CD14-positive monocyte (primary cell): ENCODE data around the gene C19orf67. TPM values are rescaled to one million over a fixed set of nuclear protein-coding genes. Genes with fewer than 3 reads are reported as not detected.

Source experiments
- DNase-seq, 3 donors: peaks; one replicate each; pipeline ENCODE4 v3.0.0-alpha.2; 2011 to 2022
- H2AFZ ChIP-seq: 2 replicates; pipeline ENCODE4 v1.6.0; 2012; ENCODE audit warnings: mild to moderate bottlenecking, low read depth, low read length, inconsistent platforms; ENCODE audit not compliant: insufficient read depth, poor library complexity, severe bottlenecking
- H3K27ac ChIP-seq, 2 donors: 1 replicate in 1 of 2; 2 replicates in 1 of 2; pipeline ENCODE4 v1.5.1; 2012 to 2013; ENCODE audit warnings: low read length in 2 of 2, control low read depth in 1 of 2, inconsistent platforms in 1 of 2, low read depth in 1 of 2, mild to moderate bottlenecking in 1 of 2
- H3K27me3 ChIP-seq, 2 donors: one replicate each; pipeline versions ENCODE4 v1.6.0 to v1.6.1; 2011 to 2013; ENCODE audit warnings: low read length in 2 of 2; ENCODE audit not compliant: control insufficient read depth in 2 of 2, insufficient read depth in 2 of 2
- H3K36me3 ChIP-seq, 2 donors: replicated peaks in 1 of 2; 1 replicate in 1 of 2; 2 replicates in 1 of 2; pipeline versions ENCODE4 v1.5.1 to v1.6.1; 2012 to 2013; ENCODE audit warnings: low read length in 2 of 2, control low read depth in 1 of 2, inconsistent platforms in 1 of 2, mild to moderate bottlenecking in 1 of 2; ENCODE audit not compliant: insufficient read depth in 2 of 2, control insufficient read depth in 1 of 2
- H3K4me1 ChIP-seq, 2 donors: 1 replicate in 1 of 2; 2 replicates in 1 of 2; pipeline versions ENCODE4 v1.5.1 to v1.6.1; 2012 to 2013; ENCODE audit warnings: low read length in 2 of 2, control low read depth in 1 of 2, inconsistent platforms in 1 of 2, mild to moderate bottlenecking in 1 of 2, moderate library complexity in 1 of 2; ENCODE audit not compliant: insufficient read depth in 2 of 2, control insufficient read depth in 1 of 2
- H3K4me2 ChIP-seq: replicated peaks from 2 replicates; pipeline ENCODE3; 2012; ENCODE audit warnings: low read length, moderate library complexity, mild to moderate bottlenecking; ENCODE audit not compliant: poor library complexity, severe bottlenecking; ENCODE audit errors: extremely low read depth
- H3K4me3 ChIP-seq, 3 experiments: fragments of 200-600 bp in 1 of 3; sonication (generic) in 1 of 3; replicated peaks in 1 of 3; 1 replicate in 2 of 3; 2 replicates in 1 of 3; pipeline ENCODE4 v1.5.1; 2011 to 2013; ENCODE audit warnings: low read length in 3 of 3, mild to moderate bottlenecking in 3 of 3, control low read depth in 2 of 3, low read depth in 2 of 3, inconsistent platforms in 1 of 3, moderate library complexity in 1 of 3
- H3K79me2 ChIP-seq: 2 replicates; pipeline ENCODE4 v1.6.0; 2012; ENCODE audit warnings: mild to moderate bottlenecking, control low read depth, inconsistent platforms, low read length, moderate library complexity; ENCODE audit not compliant: insufficient read depth
- H3K9ac ChIP-seq: 2 replicates; pipeline ENCODE4 v1.6.0; 2017; ENCODE audit warnings: low read length, mild to moderate bottlenecking; ENCODE audit not compliant: insufficient read depth, poor library complexity, severe bottlenecking
- H3K9me3 ChIP-seq, 2 donors: replicated peaks in 1 of 2; 1 replicate in 1 of 2; 2 replicates in 1 of 2; pipeline versions ENCODE4 v1.5.1 to v1.6.1; 2012 to 2013; ENCODE audit warnings: low read length in 2 of 2, control low read depth in 1 of 2; ENCODE audit not compliant: control insufficient read depth in 1 of 2, insufficient read depth in 1 of 2
- H4K20me1 ChIP-seq: 2 replicates; pipeline ENCODE4 v1.6.0; 2012; ENCODE audit warnings: mild to moderate bottlenecking, low read length, control low read depth, moderate library complexity; ENCODE audit not compliant: insufficient read depth
- H3K27ac Mint-ChIP-seq, 7 donors: one replicate each; pipeline ENCODE4 v1.8.0; 2020; ENCODE audit warnings: mild to moderate bottlenecking in 7 of 7, mixed read lengths in 7 of 7, moderate library complexity in 6 of 7, inconsistent platforms in 2 of 7
- H3K27me3 Mint-ChIP-seq, 3 donors: one replicate each; pipeline ENCODE4 v1.8.0; 2021 to 2022; ENCODE audit warnings: low read depth in 3 of 3, mild to moderate bottlenecking in 3 of 3, mixed read lengths in 3 of 3, moderate library complexity in 3 of 3, inconsistent platforms in 1 of 3
- H3K36me3 Mint-ChIP-seq, 2 donors: one replicate each; pipeline ENCODE4 v1.8.0; 2020; ENCODE audit warnings: mixed read lengths in 2 of 2, inconsistent platforms in 1 of 2, mild to moderate bottlenecking in 1 of 2
- H3K4me1 Mint-ChIP-seq: one replicate; pipeline ENCODE4 v1.8.0; 2020; ENCODE audit warnings: mild to moderate bottlenecking, mixed read lengths
- H3K4me3 Mint-ChIP-seq, 2 donors: one replicate each; pipeline ENCODE4 v1.8.0; 2020; ENCODE audit warnings: mild to moderate bottlenecking in 2 of 2, mixed read lengths in 2 of 2, moderate library complexity in 1 of 2
- H3K9me3 Mint-ChIP-seq, 7 donors: one replicate each; pipeline ENCODE4 v1.8.0; 2020 to 2022; ENCODE audit warnings: mixed read lengths in 7 of 7, mild to moderate bottlenecking in 6 of 7, moderate library complexity in 6 of 7, inconsistent platforms in 2 of 7
- CTCF ChIP-seq: fragments of 200-600 bp; IDR thresholded peaks from one replicate; pipeline ENCODE4 v1.8.0; 2022; ENCODE audit warnings: antibody characterized with exemption, mild to moderate bottlenecking
- WGBS: methylation state at CpG from one replicate; pipeline ENCODE4 v1.1.5; 2013; ENCODE audit warnings: missing lambda C conversion rate; ENCODE audit not compliant: insufficient coverage; 5-methylcytosine and 5-hydroxymethylcytosine counted together
- intact Hi-C, 2 donors: fragments of 100-400 bp; cut with micrococcal nuclease; formaldehyde crosslinking; loops; one replicate each; pipeline versions ENCODE4 v1.15.0 to v1.15.1; 2023
- polyA plus RNA-seq, 3 donors: library from polyadenylated mRNA; depleted of rRNA in 1 of 3; unstranded in 2 of 3; stranded (reverse) in 1 of 3; fragments of 300-500 nt in 2 of 3; fragments of >200 nt in 1 of 3; fragmentation: Illumina TruSeq in 2 of 3; gene quantifications; 1 replicate in 2 of 3; 2 replicates in 1 of 3; pipeline ENCODE4 v1.2.3, GENCODE V29; 2012 to 2021

Gene C19orf67
- polyA plus RNA-seq, 3 donors, result not detected

- no peak overlapping the region for H3K27ac ChIP-seq
- H3K36me3 Mint-ChIP-seq, result peaks cover 52 to 63% of the 10 kb centered on the region in 2 donors
- H3K9me3 ChIP-seq, result peaks cover 6 to 8% of the 10 kb centered on the region in 2 donors
- H3K4me3 ChIP-seq, result no peak overlapping the region
- DNase-seq, result no peak
- no peaks in the 10 kb centered on the region for H3K27me3 ChIP-seq
- intact Hi-C loops, result no loop called here
- no peak overlapping the region for H2AFZ ChIP-seq
- peaks cover 75% of the 10 kb centered on the region for H4K20me1 ChIP-seq
- H3K4me3 Mint-ChIP-seq, result no peak overlapping the region
- no peak for TF ChIP-seq CTCF
- peaks cover 9 to 10% of the 10 kb centered on the region in 2 donors for H3K4me1 ChIP-seq
- peaks cover 44 to 57% of the 10 kb centered on the region in 2 donors for H3K36me3 ChIP-seq
- no peaks in the 10 kb centered on the region for H3K27me3 Mint-ChIP-seq
- no peak overlapping the region for H3K4me2 ChIP-seq
- peak overlapping the region in 3 of 7 donors; percentile 32 to 80 (median 54) for H3K27ac Mint-ChIP-seq
- 96% methylated on average over 3 of the region's 11 CpGs for WGBS
- peaks cover 2% of the 10 kb centered on the region for H3K79me2 ChIP-seq
- H3K9me3 Mint-ChIP-seq, result peaks cover 0 to 11% (median 7%) of the 10 kb centered on the region in 7 donors
- H3K4me1 Mint-ChIP-seq, result peaks cover 8% of the 10 kb centered on the region
- H3K9ac ChIP-seq, result no peak overlapping the region
Measured at GRCh38 chr19:14096272-14096992, 10.8 kb upstream of the C19orf67 start.

DNA sequence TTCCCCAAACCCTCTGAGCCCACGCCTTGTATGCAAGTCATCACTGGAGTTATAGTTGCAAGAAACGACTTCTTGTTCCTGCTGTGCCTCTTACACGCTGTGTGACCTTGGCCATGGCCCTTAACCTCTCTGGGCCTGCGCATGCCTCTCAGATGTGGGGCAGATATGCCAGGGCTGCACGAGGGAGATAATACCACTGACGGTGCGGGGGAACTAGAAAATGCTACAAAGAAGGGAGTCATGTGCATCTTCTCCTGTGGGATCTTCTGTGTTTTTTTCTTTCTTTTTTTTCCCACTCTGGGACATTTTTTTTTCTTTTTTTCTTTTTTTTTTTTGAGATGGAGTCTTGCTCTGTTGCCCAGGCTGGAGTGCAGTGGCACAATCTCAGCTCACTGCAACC is 9.3 kb upstream of the C19orf67 start:
- no peaks in the 10 kb centered on the region for H3K27me3 Mint-ChIP-seq
- H3K36me3 Mint-ChIP-seq, result peaks cover 37 to 47% of the 10 kb centered on the region in 2 donors
- no peak for TF ChIP-seq CTCF
- H3K79me2 ChIP-seq, result peaks cover 2% of the 10 kb centered on the region
- H3K9me3 ChIP-seq, result peaks cover 6 to 8% of the 10 kb centered on the region in 2 donors
- peaks cover 29 to 41% of the 10 kb centered on the region in 2 donors for H3K36me3 ChIP-seq
- intact Hi-C loops, result loop anchor here in 1 of 2 donors (5.0 kb wide), 1 partner anchor 42 kb away; the partner anchor contains the start of gene ASF1B
- peaks cover 0 to 11% (median 7%) of the 10 kb centered on the region in 7 donors for H3K9me3 Mint-ChIP-seq
- WGBS, result 93% methylated on average over 4 of the region's 7 CpGs
- peaks cover 63% of the 10 kb centered on the region for H4K20me1 ChIP-seq
- no peak overlapping the region for H3K4me3 ChIP-seq
- H3K4me2 ChIP-seq, result no peak overlapping the region
- H3K27me3 ChIP-seq, result no peaks in the 10 kb centered on the region
- H3K27ac Mint-ChIP-seq, result peak overlapping the region in 1 of 7 donors; percentile 33
- H2AFZ ChIP-seq, result no peak overlapping the region
- peaks cover 9% of the 10 kb centered on the region for H3K4me1 Mint-ChIP-seq
- no peak overlapping the region for H3K9ac ChIP-seq
- H3K4me1 ChIP-seq, result peaks cover 11 to 14% of the 10 kb centered on the region in 2 donors
- no peak overlapping the region for H3K27ac ChIP-seq
- H3K4me3 Mint-ChIP-seq, result no peak overlapping the region
- DNase-seq, result no peak
